Adipocyte (in vitro differentiated cells): Measurements from ENCODE around the gene FADS2.

Experiments used
- DNase-seq: peaks from one replicate; pipeline ENCODE4 v3.0.0-alpha.2; 2015; ENCODE audit warnings: low read depth
- H3K27me3 ChIP-seq: replicated peaks from 2 replicates; pipeline ENCODE4 v1.7.0; 2013; ENCODE audit warnings: mild to moderate bottlenecking, low read length, moderate library complexity; ENCODE audit not compliant: control insufficient read depth, insufficient read depth
- H3K36me3 ChIP-seq: 2 replicates; pipeline ENCODE4 v1.7.0; 2013; ENCODE audit warnings: low read length, mild to moderate bottlenecking, moderate library complexity; ENCODE audit not compliant: control insufficient read depth, insufficient read depth, severe bottlenecking
- H3K4me1 ChIP-seq: 2 replicates; pipeline ENCODE4 v1.7.0; 2013; ENCODE audit warnings: mild to moderate bottlenecking, low read length, moderate library complexity; ENCODE audit not compliant: control insufficient read depth, insufficient read depth
- H3K4me3 ChIP-seq: 2 replicates; pipeline ENCODE4 v1.7.0; 2013; ENCODE audit warnings: mild to moderate bottlenecking, low read length, moderate library complexity
- H3K9ac ChIP-seq: 2 replicates; pipeline ENCODE4 v1.7.0; 2013; ENCODE audit warnings: mild to moderate bottlenecking, low read length, moderate library complexity
- H3K9me3 ChIP-seq: 2 replicates; pipeline ENCODE4 v1.7.0; 2013; ENCODE audit warnings: mild to moderate bottlenecking, low read length, moderate library complexity; ENCODE audit not compliant: control insufficient read depth

Gene FADS2

DNA sequence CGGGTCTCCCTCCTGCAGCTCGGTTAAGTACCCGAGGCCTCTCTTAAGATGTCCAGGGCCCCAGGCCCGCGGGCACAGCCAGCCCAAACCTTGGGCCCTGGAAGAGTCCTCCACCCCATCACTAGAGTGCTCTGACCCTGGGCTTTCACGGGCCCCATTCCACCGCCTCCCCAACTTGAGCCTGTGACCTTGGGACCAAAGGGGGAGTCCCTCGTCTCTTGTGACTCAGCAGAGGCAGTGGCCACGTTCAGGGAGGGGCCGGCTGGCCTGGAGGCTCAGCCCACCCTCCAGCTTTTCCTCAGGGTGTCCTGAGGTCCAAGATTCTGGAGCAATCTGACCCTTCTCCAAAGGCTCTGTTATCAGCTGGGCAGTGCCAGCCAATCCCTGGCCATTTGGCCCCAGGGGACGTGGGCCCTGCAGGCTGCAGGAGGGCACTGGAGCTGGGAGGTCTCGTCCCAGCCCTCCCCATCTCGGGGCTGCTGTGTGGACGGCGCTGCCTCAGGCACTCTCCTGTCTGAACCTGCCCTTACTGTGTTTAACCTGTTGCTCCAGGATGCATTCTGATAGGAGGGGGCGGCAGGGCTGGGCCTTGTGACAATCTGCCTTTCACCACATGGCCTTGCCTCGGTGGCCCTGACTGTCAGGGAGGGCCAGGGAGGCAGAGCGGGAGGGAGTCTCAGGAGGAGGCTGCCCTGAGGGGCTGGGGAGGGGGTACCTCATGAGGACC is 38.3 kb downstream of the FADS2 start:
- Histone ChIP-seq H3K36me3 (peaks cover 50% of the 10 kb centered on the region), H3K9ac (no peak overlapping the region), H3K4me1 (peaks cover 17% of the 10 kb centered on the region), H3K27me3 (no peaks in the 10 kb centered on the region), H3K4me3 (no peak overlapping the region), H3K9me3 (no peaks in the 10 kb centered on the region)
- no peak for DNase-seq

DNA sequence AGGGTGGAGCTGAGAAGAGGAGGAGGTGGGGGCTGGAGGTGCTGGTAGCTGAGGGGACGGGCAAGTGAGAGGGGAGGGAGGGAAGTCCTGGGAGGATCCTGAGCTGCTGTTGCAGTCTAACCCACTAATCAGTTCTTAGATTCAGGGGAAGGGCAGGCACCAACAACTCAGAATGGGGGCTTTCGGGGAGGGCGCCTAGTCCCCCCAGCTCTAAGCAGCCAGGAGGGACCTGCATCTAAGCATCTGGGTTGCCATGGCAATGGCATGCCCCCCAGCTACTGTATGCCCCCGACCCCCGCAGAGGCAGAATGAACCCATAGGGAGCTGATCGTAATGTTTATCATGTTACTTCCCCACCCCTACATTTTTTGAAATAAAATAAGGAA is 38.9 kb downstream of the FADS2 start:
- no peak for DNase-seq
- no peak overlapping the region for H3K9ac ChIP-seq
- peaks cover 44% of the 10 kb centered on the region for H3K36me3 ChIP-seq

DNA sequence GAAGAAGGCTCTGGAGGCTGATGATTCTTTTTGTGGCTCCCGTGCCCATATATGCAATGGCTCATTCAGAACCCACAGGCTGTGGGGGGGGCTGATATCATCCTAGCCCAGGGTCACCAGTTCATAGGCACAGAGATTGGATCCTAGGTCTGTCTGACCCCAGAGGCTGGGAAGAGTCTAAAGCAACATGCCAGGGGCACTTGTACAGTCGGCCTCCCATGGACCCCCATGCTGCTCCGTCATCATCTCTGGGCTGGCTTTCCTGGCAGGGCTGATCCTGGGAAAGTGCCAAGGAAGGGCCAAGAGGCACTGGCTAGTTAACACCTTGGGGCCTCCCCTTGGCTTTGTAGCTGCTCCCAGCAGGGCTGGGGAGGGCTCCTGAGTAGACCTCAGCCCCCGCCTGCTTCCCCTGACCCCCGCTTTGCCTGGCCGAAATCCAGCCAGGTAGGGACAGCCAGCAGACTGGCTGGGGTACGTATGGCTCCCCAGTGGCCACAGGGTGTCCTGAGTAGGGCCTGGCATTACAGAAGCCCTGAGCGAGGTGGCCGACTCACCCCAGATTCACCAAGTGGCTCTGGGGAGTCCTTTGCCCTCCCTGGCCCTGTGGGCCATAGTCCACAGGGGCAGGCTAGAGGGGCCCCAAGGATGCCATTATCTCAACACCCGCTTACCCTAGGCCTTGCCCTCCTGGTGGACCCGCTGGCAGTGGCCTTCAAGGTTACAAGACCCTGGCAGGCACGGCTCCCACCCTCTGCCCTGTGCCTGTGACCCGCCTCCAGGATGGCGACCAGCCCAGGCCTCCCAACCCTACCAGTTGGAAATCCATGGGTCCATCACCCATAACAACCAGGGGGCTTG is 40.7 kb downstream of the FADS2 start:
- peaks cover 20% of the 10 kb centered on the region for H3K4me1 ChIP-seq
- no peak overlapping the region for H3K9ac ChIP-seq
- H3K27me3 ChIP-seq = no peaks in the 10 kb centered on the region
- H3K36me3 ChIP-seq = peaks cover 38% of the 10 kb centered on the region
- no peak for DNase-seq
- H3K4me3 ChIP-seq = no peak overlapping the region
- no peaks in the 10 kb centered on the region for H3K9me3 ChIP-seq

More for the DNA sequence above, 38.9 kb downstream of the FADS2 start:
- Histone ChIP-seq H3K27me3 (no peaks in the 10 kb centered on the region), H3K4me3 (no peak overlapping the region), H3K9me3 (no peaks in the 10 kb centered on the region), H3K4me1 (peaks cover 20% of the 10 kb centered on the region)

DNA sequence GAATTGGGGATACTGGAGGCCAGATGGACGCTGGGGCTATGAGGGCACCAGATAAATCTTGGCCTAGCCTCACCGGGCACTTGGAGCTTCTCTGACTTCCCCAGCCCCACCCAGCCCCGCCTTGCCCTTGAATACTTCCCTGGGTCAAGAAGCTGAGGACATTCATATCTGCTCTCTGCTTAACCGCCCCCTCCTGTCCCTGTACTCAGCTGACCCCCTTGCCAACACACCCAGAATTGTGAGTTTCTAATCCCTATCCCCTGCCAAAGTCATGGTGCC is 41.3 kb downstream of the FADS2 start:
- Histone ChIP-seq H3K9ac (no peak overlapping the region), H3K36me3 (peaks cover 41% of the 10 kb centered on the region), H3K4me1 (peaks cover 24% of the 10 kb centered on the region), H3K4me3 (no peak overlapping the region), H3K9me3 (no peaks in the 10 kb centered on the region), H3K27me3 (no peaks in the 10 kb centered on the region)
- no peak for DNase-seq

DNA sequence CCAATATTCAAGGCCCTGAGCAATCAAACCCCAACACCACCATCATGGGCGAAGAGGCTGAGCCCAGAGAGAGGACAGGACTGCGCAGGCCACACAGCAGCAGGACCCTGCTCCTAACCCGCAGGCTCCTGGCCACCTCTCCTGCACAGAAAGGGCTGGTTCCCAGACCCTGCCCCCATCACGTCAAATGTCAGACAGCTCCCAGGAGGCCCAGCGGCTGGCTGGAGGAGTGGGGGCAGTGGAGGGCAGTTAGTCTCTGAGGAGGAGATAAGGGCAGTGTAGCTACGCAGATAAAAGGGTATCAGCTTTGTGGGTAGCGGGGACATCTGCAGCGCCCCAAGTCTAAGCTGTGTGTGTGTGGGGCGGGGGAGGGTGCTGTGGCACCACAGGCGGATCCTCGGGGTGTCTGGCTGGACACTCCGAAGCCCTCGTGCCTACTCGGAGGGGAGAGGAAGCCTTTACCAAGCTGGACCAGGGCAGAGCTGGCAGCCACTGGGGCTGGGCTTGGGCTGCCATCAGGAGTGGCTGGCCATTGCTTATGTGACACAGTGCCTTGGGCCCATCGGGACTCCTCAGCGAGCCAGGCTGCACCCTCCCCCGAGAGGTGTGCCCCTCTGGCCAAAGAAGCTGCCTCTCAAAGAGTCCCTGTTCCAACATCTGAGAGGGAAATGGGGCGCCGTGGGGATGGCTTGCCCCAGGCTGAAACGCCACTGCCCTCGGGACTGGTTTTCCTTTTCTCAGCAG is 41.8 kb downstream of the FADS2 start:
- no peak for DNase-seq
- Histone ChIP-seq H3K9ac (no peak overlapping the region), H3K4me3 (no peak overlapping the region), H3K36me3 (peaks cover 41% of the 10 kb centered on the region), H3K9me3 (no peaks in the 10 kb centered on the region), H3K4me1 (peaks cover 25% of the 10 kb centered on the region), H3K27me3 (no peaks in the 10 kb centered on the region)

DNA sequence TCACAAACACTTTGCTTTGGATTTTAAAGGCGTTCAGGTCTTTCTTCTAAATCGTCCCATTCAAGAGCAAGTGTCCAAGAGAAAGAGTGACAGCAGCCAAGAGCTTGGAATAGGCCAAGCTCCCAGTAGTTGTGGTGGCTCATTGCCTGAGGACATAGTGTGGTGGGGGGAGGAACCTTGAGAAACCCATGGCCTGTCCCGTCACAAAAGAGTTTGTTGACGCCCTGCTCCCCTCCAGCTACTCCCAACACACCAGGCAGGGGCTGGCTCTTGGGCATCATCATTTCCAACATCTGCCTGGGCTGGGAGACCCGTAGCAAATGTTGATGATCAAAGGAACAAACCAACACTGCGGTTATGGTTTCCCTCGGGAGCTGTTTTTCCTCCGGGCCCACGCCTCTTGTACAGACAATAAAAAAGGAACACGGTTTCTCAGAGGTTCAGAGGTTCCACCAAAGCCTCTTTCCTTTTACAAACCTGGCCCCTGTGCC is 42.5 kb downstream of the FADS2 start:
- DNase-seq = peak; percentile 22
- peaks cover 25% of the 10 kb centered on the region for H3K4me1 ChIP-seq
- H3K9me3 ChIP-seq = no peaks in the 10 kb centered on the region
- H3K9ac ChIP-seq = peak overlapping the region; percentile 81
- H3K27me3 ChIP-seq = no peaks in the 10 kb centered on the region
- H3K4me3 ChIP-seq = peak overlapping the region; percentile 59
- peaks cover 39% of the 10 kb centered on the region for H3K36me3 ChIP-seq

DNA sequence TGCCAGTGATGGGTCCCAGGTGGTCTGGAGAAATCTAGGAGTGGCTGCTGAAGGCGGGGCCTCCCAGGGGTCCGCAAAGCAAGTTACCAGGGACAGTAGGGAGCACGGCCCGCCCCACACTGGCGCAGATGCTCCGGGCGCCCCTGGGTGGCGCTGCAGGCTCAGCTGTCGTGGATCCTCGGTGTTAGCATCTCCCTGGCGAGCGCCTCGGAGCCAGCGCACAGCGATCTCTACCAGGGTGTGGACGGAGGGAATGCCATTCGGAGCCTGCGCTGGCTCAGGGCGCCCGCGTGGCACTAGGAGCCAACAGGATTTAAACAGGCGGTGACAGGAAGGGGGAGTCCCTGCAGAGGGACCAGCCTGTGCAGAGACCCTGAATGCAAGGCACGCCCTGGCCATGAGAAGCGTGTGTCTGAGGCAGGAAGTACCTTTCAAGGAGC is 43.1 kb downstream of the FADS2 start:
- Histone ChIP-seq H3K9me3 (no peaks in the 10 kb centered on the region), H3K36me3 (peaks cover 36% of the 10 kb centered on the region), H3K9ac (peak overlapping the region; percentile 81), H3K27me3 (no peaks in the 10 kb centered on the region), H3K4me3 (peak overlapping the region; percentile 59), H3K4me1 (peaks cover 25% of the 10 kb centered on the region)
- DNase-seq = peak; percentile 93

DNA sequence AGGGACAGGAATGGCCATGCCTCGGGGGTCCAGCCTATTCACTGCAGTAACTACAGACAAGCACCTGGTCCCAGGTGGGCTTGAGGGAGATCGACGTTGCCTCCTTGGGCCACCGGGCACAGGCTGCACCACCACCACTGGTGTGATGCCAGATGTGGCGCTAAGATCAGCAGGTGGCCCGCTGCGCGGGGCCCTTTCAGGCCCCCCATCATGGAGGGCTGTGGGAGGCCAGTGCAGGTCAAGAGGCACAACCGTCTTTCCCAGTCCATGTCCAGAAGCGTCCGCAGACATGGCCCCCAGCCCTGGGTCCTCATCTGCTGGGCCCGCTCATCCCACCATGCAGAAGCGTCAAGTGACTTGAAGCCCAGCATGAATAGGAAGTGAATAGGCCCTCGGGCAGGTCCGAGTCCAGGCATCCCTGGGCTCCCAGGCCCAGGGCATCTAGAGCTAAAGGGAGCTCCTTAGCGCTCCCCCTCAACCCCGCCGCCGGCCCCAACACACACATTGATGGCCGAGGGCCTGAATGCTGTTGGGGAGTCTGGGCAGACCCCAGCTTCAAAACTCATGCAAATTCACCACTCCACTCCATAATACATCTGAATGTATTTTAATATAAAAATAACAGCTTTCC is 45.0 kb downstream of the FADS2 start:
- no peak overlapping the region for H3K9ac ChIP-seq
- no peak overlapping the region for H3K4me3 ChIP-seq
- peaks cover 25% of the 10 kb centered on the region for H3K4me1 ChIP-seq
- H3K27me3 ChIP-seq = no peaks in the 10 kb centered on the region
- H3K9me3 ChIP-seq = no peaks in the 10 kb centered on the region
- DNase-seq = no peak
- peaks cover 48% of the 10 kb centered on the region for H3K36me3 ChIP-seq

DNA sequence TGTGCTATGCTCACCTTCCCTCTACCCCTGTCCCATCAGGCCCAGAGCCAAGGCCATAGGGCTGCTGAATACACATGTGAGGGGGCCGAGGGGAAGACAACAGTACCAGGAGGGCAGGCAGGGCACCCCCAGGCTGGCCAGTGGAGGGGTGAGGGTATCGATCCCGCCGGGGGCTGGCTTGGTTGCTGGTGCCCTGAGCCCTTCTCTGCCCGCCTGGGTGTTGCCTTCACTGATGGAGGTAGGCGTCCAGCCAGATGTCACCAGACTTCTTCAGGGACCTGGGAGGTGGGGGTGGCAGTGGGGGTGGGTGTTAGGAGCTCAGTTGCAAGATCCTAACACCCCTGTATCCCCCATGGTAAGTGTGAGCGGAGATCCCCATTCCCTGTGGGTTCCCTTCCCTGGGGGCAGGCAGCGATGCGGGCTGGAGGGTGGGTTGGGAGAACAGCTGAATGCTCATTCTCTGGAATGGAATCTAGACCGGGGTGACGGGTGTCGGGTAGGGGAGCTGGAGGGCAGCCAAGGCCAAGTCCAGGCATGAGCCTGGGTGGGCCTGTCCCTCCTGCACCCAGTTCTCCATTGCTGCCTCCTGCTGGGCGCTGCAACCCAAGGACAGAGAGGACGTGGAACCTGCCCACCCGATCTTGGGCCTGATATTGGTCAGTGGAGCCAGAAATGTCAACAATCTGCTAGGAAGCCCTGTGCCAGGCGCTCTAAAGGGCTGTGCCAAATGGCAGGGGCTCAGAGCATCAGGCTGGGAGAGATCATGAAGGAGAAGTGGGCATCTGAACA is 45.7 kb downstream of the FADS2 start:
- H3K36me3 ChIP-seq = peaks cover 55% of the 10 kb centered on the region
- no peak overlapping the region for H3K4me3 ChIP-seq
- H3K9me3 ChIP-seq = no peaks in the 10 kb centered on the region
- no peak overlapping the region for H3K9ac ChIP-seq
- H3K4me1 ChIP-seq = peaks cover 25% of the 10 kb centered on the region
- no peak for DNase-seq
- H3K27me3 ChIP-seq = no peaks in the 10 kb centered on the region

DNA sequence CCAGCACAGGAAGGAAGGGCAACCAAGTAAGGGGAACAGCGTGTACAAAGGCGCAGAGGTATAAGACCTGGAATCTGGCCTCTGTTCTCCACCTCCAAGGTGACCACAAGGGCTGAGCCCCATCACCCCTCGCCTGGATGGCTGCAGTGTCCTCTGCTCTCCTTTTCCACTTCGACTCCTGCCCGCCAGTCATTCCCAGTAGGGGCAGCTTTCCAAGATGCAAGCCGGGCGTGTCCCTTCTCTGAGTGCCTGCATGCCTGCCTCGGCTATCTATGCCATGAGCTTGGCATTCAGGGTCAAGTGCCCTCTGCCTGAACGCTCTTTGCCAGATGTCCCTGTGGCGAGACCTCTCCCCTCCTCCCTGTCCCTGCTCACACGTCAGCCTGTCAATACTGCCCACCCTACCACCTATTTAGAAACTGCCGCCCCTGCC is 46.3 kb downstream of the FADS2 start:
- Histone ChIP-seq H3K27me3 (no peaks in the 10 kb centered on the region), H3K4me1 (peaks cover 25% of the 10 kb centered on the region), H3K36me3 (peaks cover 61% of the 10 kb centered on the region), H3K4me3 (no peak overlapping the region), H3K9ac (no peak overlapping the region), H3K9me3 (no peaks in the 10 kb centered on the region)
- DNase-seq = no peak
